GM21576 (cell line): ENCODE results near the gene BUD13.
A peak's percentile ranks its signal among the peaks of the same experiment; 100 is the strongest.
"Not testable (repeated sequence)": the region's sequence is repeated elsewhere in the genome, so short reads cannot be mapped to it uniquely, and the experiment has no call there.

Experiments
- ATAC-seq: cut with Tn5 transposase; IDR thresholded peaks from one replicate; pipeline ENCODE4 v1.9.1; 2021; ENCODE audit warnings: mild to moderate bottlenecking, moderate library complexity; ENCODE audit not compliant: unreplicated experiment

The BUD13 gene

DNA sequence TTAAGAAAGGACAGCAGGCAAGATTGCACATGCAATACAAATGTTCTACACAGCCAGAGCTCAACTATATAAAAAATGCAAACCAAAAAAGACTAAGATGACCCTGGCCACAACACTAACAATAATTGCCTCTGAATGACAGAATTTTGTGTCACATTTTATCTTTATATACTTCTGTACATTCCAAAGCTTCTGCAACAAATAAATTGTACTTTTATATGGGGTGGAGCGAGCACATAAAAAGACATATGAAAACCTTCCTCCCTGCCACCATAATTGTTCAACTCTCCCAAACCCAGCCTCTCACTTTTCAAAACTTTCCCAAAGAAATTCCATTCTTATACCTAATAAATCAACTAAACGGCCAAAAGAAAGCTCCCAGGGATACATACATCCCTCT, 10.7 kb downstream of the BUD13 start:
- ATAC-seq = no peak

GRCh38 chr11:116756044-116756443, 16.7 kb downstream of the BUD13 start:
- not testable (repeated sequence) for ATAC-seq

DNA sequence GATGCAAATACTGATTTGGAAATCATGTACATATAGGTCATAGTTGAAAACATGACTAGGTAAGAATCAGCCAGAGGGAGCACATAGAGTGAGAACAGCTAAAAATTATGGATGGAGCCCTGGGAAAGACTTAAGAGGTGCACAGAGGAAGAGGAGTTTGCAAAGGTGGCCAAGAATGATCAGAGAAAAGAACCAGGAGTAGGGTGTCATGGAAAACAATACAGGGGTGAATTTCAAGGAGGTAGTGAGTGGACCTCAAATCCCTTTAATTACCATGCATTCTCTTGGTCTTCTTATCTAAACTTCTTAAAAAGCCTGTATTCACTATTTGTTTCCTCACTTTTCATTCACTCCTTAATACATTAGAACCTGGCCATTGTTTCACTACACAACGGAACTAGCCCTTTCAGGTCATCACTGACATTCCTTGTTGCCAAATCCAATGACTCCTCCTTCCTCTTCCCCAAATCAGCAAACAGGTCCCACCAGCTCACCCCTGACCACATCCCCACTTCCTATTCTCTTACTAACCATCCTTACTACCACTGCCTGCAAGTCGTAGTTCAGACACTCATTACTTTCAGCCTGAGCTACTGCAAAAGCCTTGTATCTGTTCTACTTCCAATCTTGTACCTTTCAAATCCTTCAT, 22.6 kb downstream of the BUD13 start:
- ATAC-seq = no peak

DNA sequence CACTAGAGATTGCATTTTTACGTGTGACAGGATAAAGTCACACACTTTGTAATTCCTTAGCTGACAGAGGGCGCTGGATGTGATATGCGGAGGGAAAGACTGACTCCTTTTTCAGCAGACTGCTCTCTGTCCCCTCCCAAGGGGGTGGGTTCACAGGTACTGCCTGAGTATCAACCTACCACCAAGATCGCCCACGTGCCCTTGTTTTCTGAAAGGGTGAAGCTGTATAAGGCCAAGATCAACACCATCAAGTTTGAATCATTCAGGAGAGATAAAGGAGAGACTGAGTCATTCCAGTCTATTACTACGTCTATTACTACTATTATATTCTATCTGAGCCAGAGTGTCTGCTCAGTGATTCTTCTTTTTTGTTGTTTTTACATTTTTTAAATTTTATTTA, 30.7 kb downstream of the BUD13 start:
- no peak for ATAC-seq

- no peak for ATAC-seq
These were observed 32.0 kb downstream of the BUD13 start for GRCh38 chr11:116740741-116741140.

DNA sequence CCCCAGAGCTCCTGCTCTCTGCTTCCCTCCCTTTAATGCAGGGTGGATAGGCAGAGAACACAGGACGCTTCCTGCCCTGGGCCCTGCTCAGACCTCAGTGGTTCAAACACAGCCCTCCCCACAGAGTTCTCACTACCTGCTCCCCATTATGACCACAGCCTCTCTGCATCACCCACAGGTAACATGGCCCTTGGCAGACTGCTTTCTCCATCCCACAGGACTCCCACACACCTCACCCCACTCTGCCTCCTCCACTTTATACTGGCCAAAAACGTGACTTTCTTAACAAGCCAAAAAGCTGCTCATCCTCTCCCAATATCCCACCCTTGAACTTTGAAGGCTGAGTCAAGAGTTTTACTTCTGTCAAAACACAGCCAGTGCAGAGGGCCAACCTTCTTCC, 33.8 kb downstream of the BUD13 start:
- no peak for ATAC-seq

- no peak for ATAC-seq
These were observed 36.0 kb downstream of the BUD13 start for GRCh38 chr11:116736763-116737162.

DNA sequence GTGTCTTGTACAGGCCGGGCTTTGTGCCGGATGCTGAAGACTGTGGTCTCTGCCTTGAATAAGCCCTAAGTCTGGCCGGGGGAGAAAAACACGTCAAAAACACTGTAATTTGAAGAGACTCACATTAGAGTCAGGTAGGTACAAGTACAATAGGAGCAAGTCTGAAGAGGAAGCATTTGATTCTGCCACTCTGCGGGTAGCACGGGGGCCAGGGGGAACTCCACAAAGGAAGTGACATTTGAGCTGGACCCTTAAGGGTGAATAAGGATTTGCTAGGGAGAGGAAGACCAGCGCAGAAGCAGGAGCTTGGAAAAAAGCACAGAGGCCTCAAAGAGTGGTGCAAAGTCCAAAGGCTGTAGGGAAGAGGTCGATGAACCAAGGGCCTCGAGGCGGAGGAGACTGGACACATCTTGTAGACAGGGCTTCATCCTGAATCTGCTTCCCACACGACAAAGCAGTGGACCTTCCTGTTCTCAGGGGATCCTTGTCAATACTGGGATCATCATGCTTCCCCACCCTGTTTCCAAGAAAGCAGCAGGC, 38.7 kb downstream of the BUD13 start:
- no peak for ATAC-seq

GRCh38 chr11:116733043-116733755, 39.6 kb downstream of the BUD13 start:
- ATAC-seq = peak; percentile 4

DNA sequence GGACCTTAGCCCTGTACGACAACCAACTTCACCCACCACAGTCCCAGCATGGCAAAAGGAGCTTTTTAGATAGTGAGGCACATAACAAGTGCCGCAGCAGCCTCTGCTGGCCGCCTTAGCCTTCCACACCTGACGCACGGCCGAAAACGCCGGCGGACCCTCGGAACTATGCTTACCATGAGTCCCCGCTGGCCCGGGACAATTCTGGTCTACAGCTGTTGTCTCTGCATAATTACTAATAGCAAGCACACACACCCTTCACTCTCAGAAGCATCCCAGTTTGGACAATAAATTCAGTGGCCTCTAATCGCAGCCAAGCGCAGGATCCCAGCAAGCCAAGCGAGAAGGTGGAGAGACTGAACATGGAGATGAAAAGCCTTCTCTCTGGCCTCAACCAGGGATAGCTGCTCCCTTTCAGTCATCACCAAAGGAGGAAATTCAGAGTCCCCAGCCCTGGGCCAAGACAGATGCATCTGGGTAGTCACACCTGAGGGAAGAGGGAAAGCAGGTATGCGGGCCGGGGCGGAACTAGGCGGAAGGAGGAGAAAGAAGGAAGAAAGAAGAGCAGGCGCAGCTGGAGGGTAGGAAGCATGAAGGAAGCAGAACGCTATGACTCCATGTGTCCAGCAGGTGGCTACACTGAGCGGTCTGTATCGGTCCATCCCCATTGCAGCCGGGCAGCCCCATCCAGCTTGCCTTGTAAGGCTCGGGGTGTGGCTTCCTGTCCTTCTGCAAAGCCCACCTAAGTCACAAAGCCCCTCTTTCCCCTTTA, 40.3 kb downstream of the BUD13 start:
- peak; percentile 81 for ATAC-seq

- no peak for ATAC-seq
These were observed 41.0 kb downstream of the BUD13 start for GRCh38 chr11:116731821-116732220.

DNA sequence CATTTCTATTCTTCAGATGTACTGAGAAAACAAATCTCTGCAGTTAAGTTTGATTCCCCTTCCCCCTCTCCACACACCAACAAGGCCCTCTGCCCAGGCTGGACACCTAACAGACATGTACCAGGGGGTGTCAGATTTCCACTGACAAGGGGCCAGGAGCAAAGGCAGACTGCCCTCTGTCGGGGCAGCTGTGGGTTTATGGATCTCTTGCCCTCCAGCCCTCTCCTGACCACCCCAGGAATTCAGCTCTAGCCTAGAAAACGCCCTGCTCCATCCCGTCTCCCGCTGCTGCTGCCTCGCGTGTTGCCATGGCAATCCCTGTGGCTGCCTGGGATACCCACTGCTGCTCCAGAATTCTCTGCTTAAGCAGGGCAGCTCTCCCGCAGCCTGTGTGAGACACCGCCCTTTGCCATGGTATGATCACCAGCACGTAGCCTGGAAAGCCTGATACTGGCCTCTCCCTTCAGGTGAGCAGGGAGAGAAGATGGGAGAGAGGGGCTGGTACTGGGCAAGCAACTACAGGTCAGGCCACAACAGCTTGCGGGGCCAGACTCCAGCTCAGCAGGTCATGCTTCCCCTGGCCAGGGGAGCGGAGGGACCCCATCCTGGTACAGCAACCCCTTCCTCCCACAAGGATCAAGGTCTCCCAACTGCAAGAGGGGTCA, 41.6 kb downstream of the BUD13 start:
- no peak for ATAC-seq

DNA sequence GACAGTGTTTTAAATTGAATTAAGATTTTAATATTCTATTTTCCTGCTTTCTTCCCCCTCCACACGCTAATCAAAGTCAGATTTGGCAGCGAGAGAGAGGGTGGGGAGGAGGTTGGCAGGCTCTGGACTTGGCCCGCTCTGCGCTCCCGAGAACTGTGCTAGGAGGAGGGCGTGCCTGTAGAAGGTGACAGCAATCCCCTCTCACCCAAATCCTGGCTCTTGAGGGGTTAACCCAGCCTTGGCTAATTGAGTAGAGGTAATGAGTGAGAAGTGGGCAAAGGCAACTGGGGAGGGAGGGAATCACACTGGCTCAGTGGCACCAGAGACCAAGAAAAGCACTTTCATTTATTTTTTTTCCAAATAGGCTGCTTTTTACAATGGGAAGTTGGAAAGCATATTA, 42.2 kb downstream of the BUD13 start:
- no peak for ATAC-seq

GRCh38 chr11:116730241-116730561, 42.6 kb downstream of the BUD13 start:
- ATAC-seq = no peak

GRCh38 chr11:116729501-116730240, 43.1 kb downstream of the BUD13 start:
- no peak for ATAC-seq

GRCh38 chr11:116727990-116728389, 44.8 kb downstream of the BUD13 start:
- no peak for ATAC-seq

DNA sequence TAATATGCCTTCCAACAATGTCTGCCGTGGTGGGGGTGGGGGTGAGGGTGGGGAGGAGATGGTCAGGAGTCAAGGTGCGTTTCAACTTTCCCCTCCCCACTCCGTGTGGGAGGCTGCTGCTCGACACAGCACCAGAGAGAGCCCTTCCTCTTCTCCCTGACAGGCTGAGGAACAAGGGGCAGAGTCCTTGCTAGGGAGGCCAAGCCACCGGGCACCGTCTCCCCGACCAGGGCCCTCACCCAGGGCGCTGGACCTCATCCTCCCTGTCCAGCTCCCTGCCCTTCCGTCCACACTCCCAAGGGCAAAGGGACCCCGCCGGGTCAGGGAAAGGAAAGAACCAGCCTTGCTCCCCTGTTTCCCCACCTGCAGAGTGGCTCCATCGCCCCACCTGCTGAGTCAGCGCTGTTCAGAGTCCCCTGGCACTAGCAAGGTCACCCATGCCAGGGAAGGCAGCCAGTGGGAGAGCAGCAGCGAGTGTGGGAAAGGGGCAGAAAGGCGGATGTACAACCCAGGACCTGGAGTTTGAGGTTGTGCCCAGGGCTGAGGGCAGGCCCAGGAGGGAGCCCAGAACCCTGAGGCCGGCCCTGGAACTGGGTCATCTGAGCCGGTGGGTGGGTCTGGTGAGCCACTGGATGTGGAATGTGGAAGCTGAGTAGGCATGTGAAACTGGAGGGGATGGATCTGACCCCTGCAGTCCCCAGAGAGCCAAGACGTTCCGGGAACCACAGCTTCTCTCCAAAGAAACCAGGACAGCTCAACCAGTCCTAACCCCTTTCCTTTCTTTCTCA, 47.2 kb downstream of the BUD13 start:
- no peak for ATAC-seq

DNA sequence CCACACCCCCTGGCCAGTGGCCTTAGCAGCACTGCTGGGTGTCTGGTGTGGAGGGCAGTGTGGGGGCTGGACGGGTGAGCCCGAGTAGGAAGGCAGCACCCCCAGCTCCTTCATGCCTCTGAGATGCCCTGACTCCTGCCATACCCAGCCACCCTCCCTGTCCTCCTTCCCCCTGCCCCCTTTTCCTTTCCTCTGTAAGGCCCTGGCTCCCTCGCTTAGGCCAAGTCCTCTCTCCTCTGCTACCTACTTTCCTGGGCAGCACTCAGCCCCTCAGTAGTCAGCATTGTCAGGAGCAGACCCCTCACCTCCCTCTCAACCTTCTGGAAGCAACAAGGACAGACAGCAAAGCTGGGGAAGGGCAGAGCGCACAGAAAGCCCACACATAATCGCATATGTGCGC, 48.0 kb downstream of the BUD13 start:
- no peak for ATAC-seq

DNA sequence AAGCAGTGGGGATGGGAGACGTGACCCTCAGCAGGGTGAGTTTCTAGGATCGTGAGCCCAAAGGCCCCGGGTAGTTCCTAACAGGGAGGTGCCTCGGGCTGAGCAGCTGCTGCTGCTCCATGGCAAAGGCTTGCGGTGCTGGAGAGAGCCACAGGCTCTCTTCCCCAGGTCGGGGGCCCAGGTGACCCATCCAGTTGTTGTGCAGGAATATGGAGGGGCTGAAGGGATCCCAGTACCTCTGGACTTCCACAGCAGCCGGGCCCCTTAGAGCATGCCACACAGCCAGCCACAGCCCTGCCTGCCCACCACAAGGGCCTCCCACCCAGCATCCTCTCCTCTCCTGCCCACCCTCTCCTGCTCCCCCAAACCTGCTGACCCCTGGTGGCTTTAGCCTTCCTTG, 49.3 kb downstream of the BUD13 start:
- no peak for ATAC-seq

- no peak for ATAC-seq
These were observed 50.8 kb downstream of the BUD13 start for GRCh38 chr11:116721988-116722387.
